ENCODE measurements around the gene RAB5IF. TPM values are rescaled to one million over a fixed set of nuclear protein-coding genes. Genes with fewer than 3 reads are reported as not detected.
A peak's percentile ranks its signal among the peaks of the same experiment; 100 is the strongest.

RAB5IF gene
- total and polyA plus RNA-seq, 2 of the 13 experiments (the other 11 are each of a cell fraction or from before 2014, with no cell fraction given), result 261 to 305 TPM

GRCh38 chr20:36571564-36572504 lies 33.7 kb upstream of the RAB5IF start (continued):
- TF ChIP-seq ZNF75D (CRISPR knock-in tag; IDR thresholded peaks at IDR 0.05; ENCODE audit: borderline replicate concordance), result 0 out of 2 replicates have a peak, but pooled peaks have one; percentile 53
- no peak for TF ChIP-seq ZBTB43 (CRISPR knock-in tag; conservative IDR thresholded peaks at IDR 0.05)
- no peak for TF ChIP-seq NCOA5 (CRISPR knock-in tag; IDR thresholded peaks at IDR 0.05)
- TF ChIP-seq SMYD3 (CRISPR knock-in tag; IDR thresholded peaks at IDR 0.05), result no peak
- TF ChIP-seq ATF7-NPFF (CRISPR knock-in tag; IDR thresholded peaks at IDR 0.05; ENCODE audit: low read depth), result no peak
- TF ChIP-seq RFX1 (IDR thresholded peaks at IDR 0.05), result no peak
- TF ChIP-seq ZNF460 (CRISPR knock-in tag; IDR thresholded peaks at IDR 0.05; ENCODE audit: borderline replicate concordance), result no peak
- 0 out of 2 replicates have a peak, but pooled peaks have one; percentile 37 for TF ChIP-seq ZNF318 (CRISPR knock-in tag; IDR thresholded peaks at IDR 0.05)
- TF ChIP-seq SALL2 (CRISPR knock-in tag; IDR thresholded peaks at IDR 0.05), result no peak
- TF ChIP-seq HOXA3 (CRISPR knock-in tag; IDR thresholded peaks at IDR 0.05), result peak; percentile 38; the same call in 1 of the 2 replicates
- TF ChIP-seq KAT7 (CRISPR knock-in tag; IDR thresholded peaks at IDR 0.05; ENCODE audit: borderline replicate concordance), result 0 out of 2 replicates have a peak, but pooled peaks have one; percentile 42
- TF ChIP-seq ZBTB20 (CRISPR knock-in tag; IDR thresholded peaks at IDR 0.05; ENCODE audit: borderline replicate concordance, low read depth), result no peak; the same call in 1 of the 2 replicates
- no peak for TF ChIP-seq TBP (CRISPR knock-in tag; IDR thresholded peaks at IDR 0.05)
- TF ChIP-seq ZNF260 (CRISPR knock-in tag; IDR thresholded peaks at IDR 0.05; ENCODE audit: borderline replicate concordance, low read depth), result no peak
- TF ChIP-seq ZSCAN22 (CRISPR knock-in tag; IDR thresholded peaks at IDR 0.05), result no peak
- 0 out of 2 replicates have a peak, but pooled peaks have one; percentile 9 for TF ChIP-seq PPARG (CRISPR knock-in tag; conservative IDR thresholded peaks at IDR 0.05)
- TF ChIP-seq NRL (CRISPR knock-in tag; IDR thresholded peaks at IDR 0.05; ENCODE audit: borderline replicate concordance), result 0 out of 2 replicates have a peak, but pooled peaks have one; percentile 32

Measured in HepG2 (cell line).